PC-3 (cell line): ENCODE results near the gene SCAI. TPM values are rescaled to one million over a fixed set of nuclear protein-coding genes. Genes with fewer than 3 reads are reported as not detected.

Experiments
- ATAC-seq: fragments of 200-7000 bp; cut with Tn5 transposase; 2 replicates; pipeline ENCODE4 v1.9.1; 2020; ENCODE audit warnings: mild to moderate bottlenecking, moderate library complexity
- BruUV-seq: library from RNA; stranded (reverse); fragments of 400-500 nt; replicated peaks from 2 replicates; lab custom pipeline; 2021; lab: Mats Ljungman, UMichigan
- CTCF ChIA-PET: fragments of 300-600 bp; sonication (Branson Sonifier 250); formaldehyde crosslinking; loops from one replicate; lab custom pipeline; 2022; ENCODE audit warnings: antibody characterized with exemption; lab: Charles Lee
- POLR2A ChIA-PET: fragments of 300-600 bp; sonication (Branson Sonifier 250); formaldehyde crosslinking; loops from one replicate; lab custom pipeline; 2022; ENCODE audit warnings: antibody characterized with exemption; ENCODE audit not compliant: unreplicated experiment; lab: Charles Lee
- DNase-seq: peaks from one replicate; pipeline ENCODE4 v3.0.0-alpha.2; 2015
- H2AFZ ChIP-seq: fragments of 300-600 bp; sonication (generic); 2 replicates; pipeline ENCODE4 v1.6.0; 2016; ENCODE audit warnings: antibody characterized with exemption, low read length
- H3F3A ChIP-seq: fragments of 300-600 bp; sonication (generic); one replicate; pipeline ENCODE4 v1.6.0; 2017; ENCODE audit warnings: antibody characterized with exemption, low read length, control low read depth, mild to moderate bottlenecking; ENCODE audit not compliant: unreplicated experiment
- H3K27ac ChIP-seq: fragments of 300-600 bp; sonication (generic); 2 replicates; pipeline ENCODE4 v1.5.1; 2016; ENCODE audit warnings: mild to moderate bottlenecking, low read length
- H3K27me3 ChIP-seq: fragments of 300-600 bp; sonication (generic); 2 replicates; pipeline ENCODE4 v1.6.1; 2016; ENCODE audit warnings: low read length, mixed read lengths
- H3K36me3 ChIP-seq: fragments of 300-600 bp; sonication (generic); 2 replicates; pipeline ENCODE4 v1.6.1; 2016; ENCODE audit warnings: low read depth, mixed run types, low read length, mixed read lengths
- H3K4me1 ChIP-seq: fragments of 300-600 bp; sonication (generic); 2 replicates; pipeline ENCODE4 v1.5.1; 2016; ENCODE audit warnings: low read length; ENCODE audit not compliant: insufficient read depth
- H3K4me2 ChIP-seq: fragments of 300-600 bp; sonication (generic); 2 replicates; pipeline ENCODE4 v1.6.0; 2016; ENCODE audit warnings: low read length
- H3K4me3 ChIP-seq: fragments of 300-600 bp; sonication (generic); 2 replicates; pipeline ENCODE4 v1.5.1; 2016; ENCODE audit warnings: mild to moderate bottlenecking, low read length, mixed read lengths
- H3K79me2 ChIP-seq: fragments of 300-600 bp; sonication (generic); 2 replicates; pipeline ENCODE4 v1.6.1; 2017; ENCODE audit warnings: low read length, mixed read lengths
- H3K9ac ChIP-seq: fragments of 300-600 bp; sonication (generic); 2 replicates; pipeline ENCODE4 v1.6.0; 2016; ENCODE audit warnings: mild to moderate bottlenecking, low read length
- H3K9me2 ChIP-seq: fragments of 300-600 bp; sonication (generic); replicated peaks from 2 replicates; pipeline ENCODE4 v1.6.1; 2016; ENCODE audit warnings: mixed run types, low read length, mixed read lengths
- H3K9me3 ChIP-seq: fragments of 300-600 bp; sonication (generic); 2 replicates; pipeline ENCODE4 v1.6.1; 2016; ENCODE audit warnings: low read length, mixed read lengths
- H4K20me1 ChIP-seq: fragments of 300-600 bp; sonication (generic); 2 replicates; pipeline ENCODE4 v1.6.1; 2016; ENCODE audit warnings: low read length, mixed read lengths
- CTCF ChIP-seq: fragments of 300-600 bp; sonication (generic); conservative IDR thresholded peaks from 2 replicates; pipeline ENCODE4 v1.5.1; 2017; ENCODE audit warnings: antibody characterized with exemption, low read depth, mild to moderate bottlenecking, low read length
- EZH2 ChIP-seq: fragments of 300-600 bp; sonication (generic); IDR thresholded peaks from one replicate; pipeline ENCODE4 v1.6.1; 2017; ENCODE audit warnings: antibody characterized with exemption, mild to moderate bottlenecking, low read length; ENCODE audit not compliant: unreplicated experiment
- EZH2phosphoT487 ChIP-seq: fragments of 300-600 bp; sonication (generic); IDR thresholded peaks from 2 replicates; pipeline ENCODE4 v1.6.1; 2018; ENCODE audit warnings: mild to moderate bottlenecking, antibody characterized with exemption, low read length, borderline replicate concordance
- intact Hi-C: fragments of 100-400 bp; cut with micrococcal nuclease; formaldehyde crosslinking; loops from 2 replicates; pipeline ENCODE4 v1.9.0; 2023
- total RNA-seq: library from RNA; depleted of rRNA; stranded (reverse); fragments of >200 nt; gene quantifications from 2 replicates; pipeline ENCODE4 v1.2.3, GENCODE V29; 2014

Gene SCAI
- total RNA-seq, 1 experiment from 2014 or later: 5.2 TPM

DNA sequence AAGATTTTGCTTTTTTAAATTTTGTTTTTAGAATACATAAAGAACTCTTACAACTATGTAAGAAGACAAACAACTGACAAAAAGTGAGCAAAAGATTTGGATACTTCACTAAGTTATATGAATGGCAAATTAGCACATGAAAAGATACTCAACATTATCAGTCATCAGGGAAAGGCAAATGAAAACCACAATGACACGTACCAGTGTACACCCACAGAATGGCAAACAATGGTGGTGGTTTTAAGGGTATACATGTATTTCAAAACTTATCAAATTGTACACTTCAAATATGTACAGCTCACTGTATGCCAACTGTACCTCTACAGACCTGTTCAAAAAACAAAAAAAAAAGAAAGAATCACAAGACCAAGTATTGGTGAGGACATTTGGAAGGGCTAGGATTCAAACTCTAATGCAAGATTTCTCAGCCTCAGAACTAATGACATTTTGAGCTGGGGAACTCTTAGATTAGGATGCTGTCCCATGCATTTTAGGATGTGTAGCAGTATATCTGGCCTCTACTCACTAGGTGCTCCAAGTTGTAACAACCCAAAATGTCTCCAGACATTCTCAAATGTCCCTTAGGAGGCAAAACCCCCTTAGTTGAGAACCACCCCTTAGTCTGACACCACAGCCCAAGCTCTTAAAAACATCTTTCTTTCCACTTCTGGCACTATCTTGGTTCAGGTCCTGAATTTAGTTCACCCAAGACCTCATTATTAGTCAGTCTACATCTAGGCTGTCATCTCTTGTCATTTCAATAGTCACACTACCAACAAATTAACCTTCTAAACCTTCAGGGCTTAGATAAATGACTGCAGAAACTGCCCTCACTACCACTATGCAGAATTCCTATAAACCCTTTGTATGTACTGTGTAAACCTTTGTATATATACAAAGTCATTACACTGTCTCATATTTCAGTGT lies 9.7 kb downstream of the SCAI start:
- H3K9me2 ChIP-seq: no peaks in the 10 kb centered on the region
- ChIA-PET POLR2A (no interaction called here), CTCF (no interaction called here)
- no peaks in the 10 kb centered on the region for H3K9me3 ChIP-seq
- ATAC-seq (no peak), DNase-seq (peak; percentile 22)
- H3K4me1 ChIP-seq: no peaks in the 10 kb centered on the region; the same call in 1 of the 2 replicates
- BruUV-seq: no TSS peak
- no peaks in the 10 kb centered on the region for H3K27me3 ChIP-seq
- no peaks in the 10 kb centered on the region for H3K79me2 ChIP-seq
- intact Hi-C loops: no loop called here
- no peaks in the 10 kb centered on the region for H3K36me3 ChIP-seq
- no peak overlapping the region for H3K4me2 ChIP-seq
- no peak overlapping the region for H3K4me3 ChIP-seq
- no peak overlapping the region for H2AFZ ChIP-seq
- no peak overlapping the region for H3K9ac ChIP-seq
- H3F3A ChIP-seq: no peaks in the 10 kb centered on the region
- no peaks in the 10 kb centered on the region for H4K20me1 ChIP-seq
- TF ChIP-seq EZH2 (no peak), CTCF (no peak), EZH2phosphoT487 (no peak)
- no peak overlapping the region for H3K27ac ChIP-seq

DNA sequence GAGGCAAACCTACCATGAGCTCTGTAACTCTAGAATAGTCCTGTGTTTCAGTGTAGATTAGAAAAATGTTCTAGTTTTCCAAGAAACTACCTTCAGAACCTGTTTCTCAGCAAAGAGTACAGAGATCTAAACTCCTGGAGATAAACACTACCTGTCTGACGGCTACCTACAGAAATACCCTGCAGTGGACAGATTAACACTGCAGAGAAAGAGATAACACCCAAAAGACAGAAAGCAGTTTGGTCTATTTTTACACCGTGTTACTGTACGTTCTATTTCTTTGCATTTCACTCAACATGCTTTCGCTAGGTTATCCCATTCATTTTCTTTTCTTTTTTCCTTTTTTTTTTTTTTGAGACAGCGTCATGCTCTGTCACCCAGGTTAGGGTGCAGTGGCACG lies 11.6 kb downstream of the SCAI start:
- H3K4me3 ChIP-seq: no peak overlapping the region
- no TSS peak for BruUV-seq
- TF ChIP-seq EZH2phosphoT487 (no peak), CTCF (no peak), EZH2 (no peak)
- H4K20me1 ChIP-seq: no peaks in the 10 kb centered on the region; the same call in 1 of the 2 replicates
- no peak overlapping the region for H3K4me2 ChIP-seq
- H3K9me2 ChIP-seq: no peaks in the 10 kb centered on the region
- H3K9me3 ChIP-seq: no peaks in the 10 kb centered on the region
- no peak overlapping the region for H3K27ac ChIP-seq
- intact Hi-C loops: no loop called here
- ChIA-PET POLR2A (no interaction called here), CTCF (no interaction called here)
- no peak overlapping the region for H2AFZ ChIP-seq
- no peak for ATAC-seq
- H3K36me3 ChIP-seq: no peaks in the 10 kb centered on the region
- no peaks in the 10 kb centered on the region for H3K27me3 ChIP-seq
- no peaks in the 10 kb centered on the region for H3K79me2 ChIP-seq
- H3K9ac ChIP-seq: no peak overlapping the region
- no peaks in the 10 kb centered on the region for H3F3A ChIP-seq
- no peak for DNase-seq
- no peaks in the 10 kb centered on the region; the same call in 1 of the 2 replicates for H3K4me1 ChIP-seq
